IPS-15b (cell line): ENCODE data around the gene RNF26.
A peak's percentile ranks its signal among the peaks of the same experiment; 100 is the strongest.

ENCODE experiments used
- H3K27me3 ChIP-seq: one replicate; pipeline ENCODE4 v1.6.1; 2013; ENCODE audit warnings: low read length; ENCODE audit not compliant: control insufficient read depth, insufficient read depth
- H3K36me3 ChIP-seq: one replicate; pipeline ENCODE4 v1.6.1; 2013; ENCODE audit warnings: low read length; ENCODE audit not compliant: control insufficient read depth, insufficient read depth
- H3K4me1 ChIP-seq: one replicate; pipeline ENCODE4 v1.6.1; 2013; ENCODE audit warnings: mild to moderate bottlenecking, low read length; ENCODE audit not compliant: control insufficient read depth, insufficient read depth
- H3K4me3 ChIP-seq: one replicate; pipeline ENCODE4 v1.5.1; 2013; ENCODE audit warnings: low read depth, low read length
- H3K9ac ChIP-seq: one replicate; pipeline ENCODE4 v1.6.1; 2013; ENCODE audit warnings: low read depth, mild to moderate bottlenecking, low read length
- H3K9me3 ChIP-seq: one replicate; pipeline ENCODE4 v1.6.1; 2013; ENCODE audit warnings: mild to moderate bottlenecking, low read length; ENCODE audit not compliant: control insufficient read depth, insufficient read depth

The RNF26 gene

DNA sequence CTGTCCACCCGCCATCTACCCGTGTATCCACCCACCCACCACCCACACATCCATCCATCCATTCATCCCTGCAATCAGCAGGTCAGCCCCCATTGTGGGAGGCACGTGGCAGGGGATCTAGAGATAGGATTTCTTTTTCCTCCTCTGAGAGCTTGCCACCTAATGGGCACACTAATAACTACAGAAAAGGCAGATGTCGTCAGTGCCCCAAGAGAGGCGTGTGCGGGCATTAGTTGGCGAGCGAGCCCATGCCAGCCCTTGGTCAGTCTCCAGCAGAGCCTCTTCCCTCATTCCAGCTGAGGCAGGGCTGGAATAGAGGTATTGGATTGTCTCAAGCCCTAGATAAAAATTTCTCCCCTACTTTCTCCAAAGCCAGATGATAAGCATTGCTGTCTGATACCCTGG lies 37.5 kb downstream of the RNF26 start:
- no peaks in the 10 kb centered on the region for H3K36me3 ChIP-seq
- peaks cover 13% of the 10 kb centered on the region for H3K4me1 ChIP-seq
- no peaks in the 10 kb centered on the region for H3K9me3 ChIP-seq
- no peak overlapping the region for H3K4me3 ChIP-seq
- H3K9ac ChIP-seq: no peak overlapping the region
- H3K27me3 ChIP-seq: peaks cover 3% of the 10 kb centered on the region

DNA sequence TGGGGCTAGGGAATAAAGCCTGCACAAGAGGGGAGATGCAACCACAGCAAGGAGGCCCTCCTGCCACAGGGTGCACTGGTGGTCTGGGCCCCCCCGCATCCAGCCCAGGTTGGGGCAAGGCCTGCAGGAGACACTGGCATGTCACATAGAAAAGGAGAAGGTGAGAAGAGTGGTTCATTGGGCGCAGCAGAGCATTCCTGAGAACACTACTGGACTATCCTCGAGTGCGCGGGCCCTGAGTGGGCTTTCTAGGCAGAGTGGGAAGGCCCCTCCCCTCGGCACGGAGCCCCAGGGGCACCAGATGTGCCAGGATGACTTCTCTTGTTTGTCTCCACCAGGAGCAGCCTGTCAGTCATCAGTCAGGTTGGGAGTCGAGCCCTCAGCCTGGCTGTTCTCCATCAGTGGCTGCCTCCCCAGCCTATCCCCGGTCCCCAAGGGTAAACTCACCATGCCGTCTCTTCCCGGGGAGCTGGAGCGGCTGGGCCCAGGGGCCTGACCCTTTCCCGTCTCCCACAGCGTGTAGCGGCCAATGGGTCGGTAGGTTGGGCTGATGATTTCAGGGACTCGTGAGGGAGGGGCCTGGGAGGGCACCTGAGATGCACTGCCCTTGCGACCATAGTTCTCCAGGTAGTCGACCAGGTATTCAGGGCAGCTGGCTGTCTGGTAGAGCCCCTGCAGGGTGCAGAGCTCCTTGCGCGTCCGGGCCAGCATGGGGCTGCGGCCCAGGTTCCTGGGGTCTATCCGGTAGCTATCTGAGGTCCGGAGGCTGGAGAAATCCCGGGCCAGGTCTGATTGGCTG lies 38.1 kb downstream of the RNF26 start:
- H3K27me3 ChIP-seq: peaks cover 2% of the 10 kb centered on the region
- H3K36me3 ChIP-seq: no peaks in the 10 kb centered on the region
- peaks cover 13% of the 10 kb centered on the region for H3K4me1 ChIP-seq
- H3K9ac ChIP-seq: no peak overlapping the region
- H3K9me3 ChIP-seq: no peaks in the 10 kb centered on the region
- no peak overlapping the region for H3K4me3 ChIP-seq

DNA sequence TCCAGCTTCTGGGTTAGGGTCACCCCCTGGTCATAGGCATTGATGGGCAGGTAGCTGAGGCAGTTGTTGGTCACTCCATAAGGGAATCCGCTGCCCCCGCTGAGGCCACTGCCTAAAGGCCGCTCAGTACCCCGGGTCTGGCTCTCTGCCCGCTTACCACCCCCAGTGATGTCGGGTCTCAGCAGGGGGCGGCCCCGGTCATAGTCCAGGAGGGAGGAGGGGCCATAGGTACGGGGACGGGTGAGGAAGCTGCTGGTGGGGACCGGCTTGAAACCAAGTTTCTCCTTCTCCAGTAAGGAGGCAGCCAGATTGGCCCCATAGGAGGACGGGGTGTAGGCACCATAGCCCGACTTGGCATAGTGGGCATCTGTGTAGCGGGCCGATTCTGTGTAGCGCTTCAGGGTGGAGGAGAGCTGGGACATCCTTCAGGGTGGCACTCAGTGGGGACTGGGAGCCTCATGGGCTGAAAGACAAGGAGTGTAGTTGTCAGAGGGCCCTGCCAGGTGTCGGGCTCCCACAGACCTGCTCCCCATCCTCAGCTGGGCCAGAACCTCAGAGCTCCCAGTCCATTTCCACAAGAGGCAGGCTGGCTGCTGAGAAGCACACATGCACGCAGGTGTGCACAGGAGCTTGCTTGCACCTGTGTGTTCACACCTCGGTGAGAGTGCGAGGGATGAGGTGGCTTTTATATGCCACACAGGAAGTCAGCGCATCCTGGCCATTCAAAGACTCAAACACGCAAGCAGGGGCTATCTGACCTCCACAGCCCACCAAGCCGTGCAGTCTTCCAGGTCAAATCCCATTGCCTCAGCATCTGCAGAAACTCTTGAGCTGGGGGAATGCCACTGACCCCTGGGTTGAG lies 39.0 kb downstream of the RNF26 start:
- Histone ChIP-seq H3K36me3 (no peaks in the 10 kb centered on the region), H3K9ac (no peak overlapping the region), H3K4me3 (no peak overlapping the region), H3K27me3 (no peaks in the 10 kb centered on the region), H3K4me1 (peaks cover 17% of the 10 kb centered on the region), H3K9me3 (no peaks in the 10 kb centered on the region)

- Histone ChIP-seq H3K9ac (no peak overlapping the region), H3K4me3 (no peak overlapping the region), H3K27me3 (no peaks in the 10 kb centered on the region), H3K36me3 (no peaks in the 10 kb centered on the region), H3K4me1 (peaks cover 25% of the 10 kb centered on the region), H3K9me3 (no peaks in the 10 kb centered on the region)
Measured at GRCh38 chr11:119373921-119374631, 39.7 kb downstream of the RNF26 start.

- Histone ChIP-seq H3K4me1 (peaks cover 30% of the 10 kb centered on the region), H3K4me3 (peak overlapping the region; percentile 2), H3K9ac (no peak overlapping the region)
Measured at GRCh38 chr11:119374632-119375336, 40.5 kb downstream of the RNF26 start.

GRCh38 chr11:119375337-119376196 lies 41.2 kb downstream of the RNF26 start:
- H3K9me3 ChIP-seq: no peaks in the 10 kb centered on the region
- H3K4me3 ChIP-seq: no peak overlapping the region
- H3K9ac ChIP-seq: no peak overlapping the region
- H3K4me1 ChIP-seq: peaks cover 32% of the 10 kb centered on the region
- peaks cover 11% of the 10 kb centered on the region for H3K27me3 ChIP-seq
- no peaks in the 10 kb centered on the region for H3K36me3 ChIP-seq

More at GRCh38 chr11:119374632-119375336, 40.5 kb downstream of the RNF26 start:
- no peaks in the 10 kb centered on the region for H3K9me3 ChIP-seq
- peaks cover 5% of the 10 kb centered on the region for H3K27me3 ChIP-seq
- H3K36me3 ChIP-seq: no peaks in the 10 kb centered on the region

DNA sequence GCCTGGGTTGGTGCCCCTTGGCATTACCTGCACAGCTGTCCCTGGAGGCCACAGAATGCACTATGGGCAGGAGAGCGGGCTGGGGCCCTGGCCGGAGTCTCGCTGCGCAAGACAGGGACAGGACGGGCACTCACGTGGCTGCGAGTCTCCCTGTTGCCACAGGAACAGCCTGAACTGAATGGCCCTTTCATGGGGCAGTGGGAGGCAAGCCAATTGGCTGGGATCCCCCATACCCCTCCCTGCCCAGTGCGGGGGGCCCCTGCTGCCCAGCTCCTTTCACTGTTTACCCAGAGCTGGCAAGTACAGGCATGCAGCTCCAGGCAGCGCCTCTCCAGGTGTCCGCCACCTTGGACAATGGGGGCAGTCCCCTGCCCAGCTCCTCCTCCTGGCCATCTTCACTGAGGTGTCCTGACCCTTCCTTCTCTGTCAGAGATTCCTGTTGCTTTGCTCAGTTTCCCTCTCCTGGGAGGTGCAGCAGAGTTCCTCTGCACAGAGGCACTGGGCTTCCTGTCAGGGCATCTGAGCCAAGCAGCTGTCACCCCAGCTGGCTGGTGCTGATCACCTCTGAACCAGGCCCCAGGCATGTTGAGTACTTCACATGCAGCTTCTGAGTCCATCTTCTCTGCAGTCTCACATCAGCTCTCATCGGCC lies 42.0 kb downstream of the RNF26 start:
- Histone ChIP-seq H3K36me3 (no peaks in the 10 kb centered on the region), H3K27me3 (peaks cover 18% of the 10 kb centered on the region), H3K9ac (no peak overlapping the region), H3K4me1 (peaks cover 35% of the 10 kb centered on the region), H3K4me3 (no peak overlapping the region), H3K9me3 (no peaks in the 10 kb centered on the region)

DNA sequence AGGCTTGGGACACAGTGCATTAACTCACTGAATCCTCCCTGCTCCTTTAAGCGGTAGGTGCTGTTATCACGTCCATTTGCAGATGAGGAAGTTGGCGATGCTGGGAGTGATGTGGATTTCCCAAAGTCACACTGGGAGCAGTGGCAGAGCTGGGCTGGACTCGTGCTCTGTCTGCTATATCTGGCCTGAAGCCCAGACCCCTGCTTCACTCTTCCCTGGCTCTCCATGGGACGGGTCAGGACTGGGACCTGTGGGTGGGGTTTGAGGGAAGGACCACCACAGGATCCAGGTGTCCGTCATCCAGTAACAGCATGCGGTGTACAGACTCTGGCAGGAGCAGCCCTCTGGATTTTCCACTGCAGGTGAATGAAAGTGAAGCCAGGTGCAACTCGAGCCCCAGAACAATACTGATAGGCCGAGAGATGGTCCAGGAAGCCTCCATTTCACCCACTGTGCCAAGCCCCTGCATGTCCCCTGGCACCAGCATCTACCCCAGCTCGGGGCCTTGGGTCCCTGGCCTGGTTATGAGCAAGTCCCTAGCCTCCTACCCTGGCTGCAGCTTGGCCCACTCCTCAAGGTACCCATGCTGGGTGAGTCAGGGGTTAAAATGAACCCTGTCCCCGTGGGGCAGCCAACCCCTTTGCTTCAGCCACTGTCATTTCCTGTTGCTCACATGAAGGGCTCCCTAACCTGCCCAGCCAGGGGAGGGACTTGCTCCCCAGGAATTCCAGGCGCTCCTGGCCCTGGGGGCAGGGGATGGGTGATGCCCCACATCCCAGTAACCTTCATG lies 43.0 kb downstream of the RNF26 start:
- no peak overlapping the region for H3K4me3 ChIP-seq
- H3K4me1 ChIP-seq: peaks cover 35% of the 10 kb centered on the region
- peaks cover 22% of the 10 kb centered on the region for H3K27me3 ChIP-seq
- no peak overlapping the region for H3K9ac ChIP-seq
- no peaks in the 10 kb centered on the region for H3K9me3 ChIP-seq
- H3K36me3 ChIP-seq: no peaks in the 10 kb centered on the region

- peaks cover 35% of the 10 kb centered on the region for H3K4me1 ChIP-seq
Measured at GRCh38 chr11:119377961-119378667, 43.8 kb downstream of the RNF26 start.

More at GRCh38 chr11:119377961-119378667, 43.8 kb downstream of the RNF26 start:
- Histone ChIP-seq H3K9ac (no peak overlapping the region), H3K9me3 (no peaks in the 10 kb centered on the region), H3K27me3 (peaks cover 26% of the 10 kb centered on the region), H3K4me3 (peak overlapping the region; percentile 28), H3K36me3 (no peaks in the 10 kb centered on the region)
